HG03432 (cell line): ENCODE results near the gene WDR88.

ENCODE experiments used
- ATAC-seq: cut with Tn5 transposase; IDR thresholded peaks from one replicate; pipeline ENCODE4 v1.9.1; 2021; ENCODE audit warnings: mild to moderate bottlenecking, moderate library complexity; ENCODE audit not compliant: unreplicated experiment

The WDR88 gene

GRCh38 chr19:33195645-33196347, 63.9 kb downstream of the WDR88 start:
- ATAC-seq, result no peak

DNA sequence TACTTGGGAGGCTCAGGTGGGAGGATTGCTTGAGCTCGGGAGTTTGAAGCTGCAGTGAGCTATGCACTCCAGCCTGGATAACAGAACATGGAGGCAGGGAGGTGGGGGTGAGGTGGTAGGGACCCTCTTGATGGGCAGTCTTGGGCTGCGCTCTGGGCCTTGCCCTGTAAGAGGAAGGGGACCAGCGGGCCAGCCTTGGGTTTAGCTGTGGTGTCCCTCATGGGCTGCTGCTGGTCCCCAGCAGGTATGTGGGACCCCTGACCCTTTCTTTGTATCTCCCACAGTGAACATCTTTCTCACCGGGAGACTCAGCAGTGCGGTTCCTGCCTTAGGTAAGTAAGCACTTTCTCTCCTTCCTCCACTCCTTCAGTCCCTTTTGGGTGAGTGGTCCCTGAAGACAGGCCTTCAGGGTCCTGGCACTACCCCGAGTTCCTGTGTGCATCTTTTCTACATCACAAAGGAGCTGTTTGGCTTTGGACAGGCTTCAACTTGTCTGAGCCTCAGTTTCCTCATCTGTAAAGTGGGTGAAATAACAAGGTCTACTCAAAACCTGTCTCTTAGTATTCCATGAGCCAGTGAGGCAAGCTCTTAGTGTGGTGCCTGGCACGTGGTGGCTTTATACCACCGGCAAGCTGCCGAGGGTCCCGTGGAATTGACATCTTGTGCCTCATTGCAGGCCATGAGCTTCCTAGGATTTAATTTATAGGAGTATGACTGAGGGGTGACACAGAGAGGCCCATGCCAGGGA, 64.7 kb downstream of the WDR88 start:
- no peak for ATAC-seq

DNA sequence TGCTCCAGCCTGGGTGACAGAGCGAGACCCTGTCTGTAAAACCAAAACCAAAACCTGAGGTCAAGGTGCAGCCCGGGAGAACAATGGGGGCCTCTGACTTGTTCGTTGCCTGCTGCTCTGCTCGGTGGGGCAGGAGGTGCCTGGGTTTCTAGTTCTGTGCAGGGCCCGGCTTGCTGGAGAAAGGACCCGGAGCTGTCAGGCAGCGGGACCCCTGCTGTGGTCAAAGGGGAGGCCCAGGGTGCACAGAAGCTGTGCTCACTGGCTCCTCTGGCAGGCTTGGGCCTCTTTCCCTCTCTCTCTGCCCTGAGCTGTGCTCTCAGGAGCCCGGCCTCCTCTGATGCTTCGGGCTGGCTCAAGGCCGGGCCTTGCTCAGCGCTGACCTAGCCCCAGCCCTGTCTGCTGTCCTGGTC, 65.7 kb downstream of the WDR88 start:
- ATAC-seq, result no peak

DNA sequence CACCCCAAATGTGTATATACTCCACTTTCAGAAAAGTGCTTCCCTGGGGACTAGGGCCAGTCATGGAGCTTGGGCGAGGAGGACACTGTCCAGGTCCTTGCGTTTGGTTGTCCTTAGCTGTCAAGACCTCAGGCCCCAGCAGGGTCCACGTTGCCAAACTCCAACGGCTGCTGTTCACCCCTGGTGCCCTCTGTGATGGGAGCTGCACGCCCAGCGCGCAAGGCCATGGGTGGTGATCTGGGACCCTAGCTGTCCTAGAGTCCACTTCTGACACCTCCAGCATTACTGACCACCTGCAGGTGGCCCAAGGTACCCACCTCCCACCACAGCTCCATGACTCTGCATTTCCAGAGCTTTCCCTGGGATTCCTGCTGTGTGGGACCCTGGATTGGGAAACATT, 66.3 kb downstream of the WDR88 start:
- no peak for ATAC-seq

DNA sequence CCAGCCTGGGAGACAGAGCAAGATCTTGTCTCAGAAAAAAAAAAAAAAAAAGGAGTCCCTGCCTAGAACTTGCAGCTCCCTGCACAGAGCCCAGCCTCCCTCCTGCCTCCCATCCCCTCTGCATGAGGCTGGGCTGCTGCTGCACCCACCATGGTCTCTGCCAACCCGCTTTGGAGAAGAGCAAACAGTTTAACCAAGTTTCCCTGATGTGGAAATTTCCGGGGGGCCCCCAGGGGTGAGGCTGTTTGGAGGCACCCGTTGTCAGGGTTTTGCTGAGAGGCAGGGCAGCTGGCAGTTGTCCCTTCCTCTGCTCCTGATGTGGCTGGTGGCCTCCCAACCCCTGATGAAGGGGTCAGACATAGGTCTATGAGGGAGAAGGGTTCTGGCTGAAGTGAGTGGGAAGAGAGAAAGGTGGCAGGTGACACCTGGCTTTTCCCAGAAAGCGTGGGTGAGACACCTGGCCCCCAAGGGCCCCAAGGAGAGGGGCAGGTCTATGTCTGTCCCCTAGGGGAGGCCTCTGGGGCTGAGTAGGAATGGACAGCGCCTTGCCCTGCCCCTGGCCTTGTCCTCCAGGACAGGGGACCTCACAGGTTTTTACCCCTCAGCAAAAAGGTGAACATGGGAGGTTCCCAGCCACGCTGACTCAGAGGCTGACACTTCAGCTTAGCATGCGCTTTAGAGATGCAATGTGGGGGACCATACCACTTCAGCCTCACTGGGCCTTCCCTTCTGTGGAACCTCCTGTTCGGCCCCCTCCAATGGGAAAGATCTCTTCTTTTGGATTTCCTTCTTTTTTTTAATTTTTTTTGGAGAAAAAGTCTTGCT, 67.7 kb downstream of the WDR88 start:
- ATAC-seq, result no peak

DNA sequence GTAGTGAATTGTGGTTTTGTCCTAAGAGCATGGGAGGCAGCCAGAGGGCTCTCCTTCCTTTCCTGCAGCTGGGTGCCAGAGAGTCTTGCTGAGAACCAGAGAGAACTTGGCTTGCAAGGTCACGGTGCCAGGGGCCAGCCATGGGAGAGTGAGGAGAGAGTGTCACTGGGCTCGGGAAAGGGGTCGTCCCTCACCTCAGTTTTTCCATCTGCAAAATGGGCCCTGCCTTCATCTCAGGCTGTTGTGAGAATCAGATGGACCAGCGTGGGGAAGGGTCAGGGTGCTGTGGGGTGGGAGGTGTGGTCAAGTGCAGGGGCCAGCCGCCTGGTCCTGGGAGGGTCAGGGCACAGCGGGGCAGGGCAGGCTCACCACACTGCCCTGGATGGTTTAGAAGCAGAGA, 69.6 kb downstream of the WDR88 start:
- no peak for ATAC-seq

DNA sequence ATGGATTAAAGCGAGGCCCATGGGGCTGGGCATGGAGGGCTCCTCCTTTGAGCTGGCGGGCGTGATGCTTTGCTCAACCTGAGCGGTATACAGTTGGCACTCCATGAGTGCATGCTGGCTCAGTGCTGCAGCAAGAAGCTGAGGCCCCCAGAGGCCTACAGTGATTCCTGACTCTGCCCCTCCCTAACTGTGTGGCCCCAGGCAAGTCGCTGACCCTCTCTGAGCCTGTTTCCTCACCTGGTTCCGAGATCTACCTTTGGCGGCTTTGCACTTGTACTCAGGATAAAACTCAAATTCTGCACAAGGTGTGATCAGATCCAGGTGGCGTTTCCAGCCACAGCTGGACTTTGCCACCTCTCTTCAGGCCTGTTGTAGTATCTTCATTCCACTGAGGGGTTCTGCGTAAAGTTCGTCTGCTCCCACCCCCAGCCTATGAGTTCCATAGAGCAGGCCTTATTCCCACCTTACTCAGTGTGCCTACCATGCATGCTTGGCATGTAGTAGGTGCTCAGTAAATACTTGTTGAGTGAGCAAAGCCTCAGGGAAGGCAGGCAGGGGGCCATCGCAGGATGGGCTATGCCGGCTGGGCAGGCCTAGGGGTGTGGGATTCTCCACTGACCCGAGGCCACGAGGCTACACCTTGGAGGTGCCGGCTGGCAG, 70.1 kb downstream of the WDR88 start:
- no peak for ATAC-seq

DNA sequence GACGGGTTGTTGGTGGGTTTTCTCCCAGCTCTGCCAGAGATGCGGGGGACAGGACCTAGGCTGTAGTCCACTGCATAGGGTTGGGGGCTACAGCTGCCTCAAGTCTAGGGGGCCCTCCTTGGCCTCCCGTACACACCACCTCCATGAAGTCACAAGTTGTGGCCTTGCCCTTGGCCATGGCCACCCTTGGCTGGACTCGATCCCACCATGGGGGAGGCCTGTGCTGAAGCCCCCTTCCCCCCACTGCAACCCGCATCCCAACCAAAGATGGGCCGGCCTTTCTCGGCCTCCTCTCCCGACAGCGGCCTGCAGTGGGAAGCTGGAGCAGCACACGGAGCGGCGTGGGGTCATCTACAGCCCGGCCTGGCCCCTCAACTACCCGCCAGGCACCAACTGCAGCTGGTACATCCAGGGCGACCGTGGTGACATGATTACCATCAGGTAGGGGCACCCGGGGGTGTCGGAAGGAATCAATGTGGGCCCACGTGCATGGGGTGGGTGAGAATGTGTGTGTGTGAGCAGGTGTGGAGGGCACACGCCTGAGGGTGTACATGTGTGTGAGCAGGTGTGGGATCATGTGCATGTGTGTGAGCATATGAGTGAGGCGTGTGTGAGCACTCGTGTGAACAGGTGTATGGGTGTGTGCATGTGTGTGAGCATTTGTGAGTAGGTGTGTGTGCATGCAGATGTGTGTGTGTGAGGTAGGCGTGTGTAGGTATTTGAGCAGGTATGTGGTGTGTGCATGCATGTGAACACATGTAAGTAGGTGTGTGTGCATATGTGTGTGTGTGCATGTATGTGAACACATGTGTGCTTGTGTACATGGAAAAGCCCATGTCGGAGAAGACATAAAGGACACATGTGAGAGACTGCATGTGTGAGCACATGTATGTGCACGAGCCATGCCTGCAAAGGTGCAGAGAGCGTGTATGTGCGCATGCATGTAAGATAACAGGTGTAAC, 70.9 kb downstream of the WDR88 start:
- no peak for ATAC-seq

DNA sequence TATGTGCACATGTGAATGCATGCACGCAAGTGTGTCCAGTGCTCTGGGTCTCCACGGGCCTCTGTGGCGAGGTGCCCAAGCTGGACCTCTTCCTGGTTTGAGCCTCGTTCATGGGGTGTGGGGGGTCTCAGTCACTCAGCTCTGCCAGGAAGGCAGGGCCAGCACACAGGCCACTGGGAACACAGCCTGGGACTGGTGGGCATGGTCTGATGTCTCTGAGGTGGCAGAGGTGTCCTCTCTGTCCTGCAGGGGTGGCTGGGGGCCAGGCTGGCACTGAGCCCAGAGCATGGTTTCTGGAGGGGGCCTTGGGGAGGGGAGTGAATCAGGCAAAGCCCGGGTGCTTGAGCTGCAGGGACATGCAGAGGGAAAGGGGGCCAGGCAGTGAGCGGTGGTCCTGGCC, 71.6 kb downstream of the WDR88 start:
- no peak for ATAC-seq

DNA sequence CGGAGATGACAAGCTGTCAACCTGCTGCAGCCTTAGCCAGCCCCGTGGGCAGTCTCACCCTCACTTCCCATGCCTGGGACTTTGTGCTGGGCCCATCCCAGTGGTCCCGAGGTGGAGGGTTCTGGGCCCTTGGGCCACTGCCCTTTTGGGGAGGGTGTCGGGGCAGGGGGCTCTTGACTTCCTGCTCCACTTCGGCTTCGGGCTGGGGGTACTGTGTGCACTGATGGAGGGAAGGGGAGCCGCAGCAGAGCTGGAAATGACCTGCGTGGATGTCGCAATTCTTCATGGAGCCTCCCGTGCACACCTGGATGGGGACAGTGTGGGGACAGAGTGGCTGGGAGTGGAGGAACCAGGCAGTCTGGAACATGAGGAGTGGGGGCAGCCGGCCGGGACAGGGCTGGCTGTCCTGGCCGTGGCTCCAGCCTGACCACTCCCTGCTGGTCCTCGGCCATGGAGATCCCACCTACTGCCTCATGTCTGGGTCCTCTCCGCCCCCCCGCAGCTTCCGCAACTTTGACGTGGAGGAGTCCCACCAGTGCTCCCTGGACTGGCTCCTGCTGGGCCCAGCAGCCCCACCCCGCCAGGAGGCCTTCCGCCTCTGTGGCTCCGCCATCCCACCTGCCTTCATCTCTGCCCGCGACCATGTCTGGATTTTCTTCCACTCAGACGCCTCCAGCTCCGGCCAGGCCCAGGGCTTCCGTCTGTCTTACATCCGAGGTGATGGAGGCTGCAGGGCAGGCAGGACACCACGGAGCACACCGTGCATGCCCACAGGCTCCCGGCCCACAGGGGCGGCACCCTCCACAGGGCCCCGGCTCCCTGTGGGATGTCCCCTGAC, 72.4 kb downstream of the WDR88 start:
- no peak for ATAC-seq

DNA sequence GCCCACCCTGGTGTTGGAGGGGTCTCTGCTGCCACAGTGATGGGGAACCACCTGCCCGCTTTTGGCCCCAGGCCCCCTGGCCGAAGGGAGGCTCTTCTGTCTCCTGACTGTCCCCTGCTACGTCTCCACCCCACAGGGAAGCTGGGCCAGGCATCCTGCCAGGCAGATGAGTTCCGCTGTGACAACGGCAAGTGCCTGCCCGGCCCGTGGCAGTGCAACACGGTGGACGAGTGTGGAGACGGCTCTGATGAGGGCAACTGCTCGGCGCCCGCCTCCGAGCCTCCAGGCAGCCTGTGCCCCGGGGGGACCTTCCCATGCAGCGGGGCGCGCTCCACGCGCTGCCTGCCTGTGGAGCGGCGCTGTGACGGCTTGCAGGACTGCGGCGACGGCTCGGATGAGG, 73.2 kb downstream of the WDR88 start:
- ATAC-seq, result no peak

DNA sequence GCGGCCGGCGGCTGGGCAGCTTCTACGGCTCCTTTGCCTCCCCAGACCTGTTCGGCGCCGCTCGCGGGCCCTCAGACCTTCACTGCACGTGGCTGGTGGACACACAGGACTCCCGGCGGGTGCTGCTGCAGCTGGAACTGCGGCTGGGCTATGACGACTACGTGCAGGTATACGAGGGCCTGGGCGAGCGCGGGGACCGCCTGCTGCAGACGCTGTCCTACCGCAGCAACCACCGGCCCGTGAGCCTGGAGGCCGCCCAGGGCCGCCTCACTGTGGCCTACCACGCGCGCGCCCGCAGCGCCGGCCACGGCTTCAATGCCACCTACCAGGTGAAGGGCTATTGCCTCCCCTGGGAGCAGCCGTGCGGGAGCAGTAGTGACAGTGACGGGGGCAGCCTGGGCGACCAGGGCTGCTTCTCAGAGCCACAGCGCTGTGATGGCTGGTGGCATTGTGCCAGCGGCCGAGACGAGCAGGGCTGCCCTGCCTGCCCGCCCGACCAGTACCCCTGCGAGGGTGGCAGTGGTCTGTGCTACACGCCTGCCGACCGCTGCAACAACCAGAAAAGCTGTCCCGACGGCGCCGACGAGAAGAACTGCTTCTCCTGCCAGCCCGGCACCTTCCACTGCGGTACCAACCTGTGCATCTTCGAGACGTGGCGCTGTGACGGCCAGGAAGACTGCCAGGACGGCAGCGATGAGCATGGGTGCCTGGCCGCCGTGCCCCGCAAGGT, 73.8 kb downstream of the WDR88 start:
- ATAC-seq, result no peak

- ATAC-seq, result no peak
These were observed 74.5 kb downstream of the WDR88 start for GRCh38 chr19:33206261-33207039.

DNA sequence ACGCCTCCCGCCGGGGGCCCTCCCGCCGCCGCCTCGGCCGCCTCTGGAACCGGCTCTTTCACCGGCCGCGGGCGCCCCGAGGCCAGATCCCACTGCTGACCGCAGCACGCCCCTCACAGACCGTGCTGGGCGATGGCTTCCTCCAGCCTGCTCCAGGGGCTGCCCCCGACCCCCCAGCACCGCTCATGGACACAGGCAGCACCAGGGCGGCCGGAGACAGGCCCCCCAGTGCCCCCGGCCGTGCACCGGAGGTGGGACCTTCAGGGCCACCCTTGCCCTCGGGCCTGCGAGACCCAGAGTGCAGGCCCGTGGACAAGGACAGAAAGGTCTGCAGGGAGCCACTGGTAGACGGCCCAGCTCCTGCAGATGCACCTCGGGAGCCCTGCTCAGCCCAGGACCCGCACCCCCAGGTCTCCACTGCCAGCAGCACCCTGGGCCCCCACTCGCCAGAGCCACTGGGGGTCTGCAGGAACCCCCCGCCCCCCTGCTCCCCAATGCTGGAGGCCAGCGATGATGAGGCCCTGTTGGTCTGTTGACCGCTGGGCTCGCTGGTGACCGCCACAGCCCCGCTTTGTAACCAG, 75.2 kb downstream of the WDR88 start:
- no peak for ATAC-seq

GRCh38 chr19:33207903-33208302, 76.0 kb downstream of the WDR88 start:
- no peak for ATAC-seq

- no peak for ATAC-seq
These were observed 76.5 kb downstream of the WDR88 start for GRCh38 chr19:33208371-33208895.
